Central memory CD8-positive, alpha-beta T cell (primary cell): ENCODE results near the gene TTC33.

Source experiments
- ATAC-seq: fragments of 150-1000 bp; cut with Tn5 transposase; replicated peaks from 2 replicates; pipeline ENCODE4 v1.10.0; 2022; ENCODE audit warnings: mild to moderate bottlenecking, moderate FRiP score, moderate number of reproducible peaks; ENCODE audit not compliant: poor library complexity, severe bottlenecking; ENCODE audit errors: extremely low read depth
- DNase-seq, 2 donors: peaks; one replicate each; pipeline ENCODE4 v3.0.0; 2021; ENCODE audit warnings: low spot score in 2 of 2
- H3K27ac Mint-ChIP-seq: one replicate; pipeline ENCODE4 v1.8.0; 2022; ENCODE audit warnings: low read depth, mild to moderate bottlenecking, moderate library complexity, mixed read lengths
- H3K27me3 Mint-ChIP-seq: one replicate; pipeline ENCODE4 v1.8.0; 2022; ENCODE audit warnings: mixed read lengths
- H3K36me3 Mint-ChIP-seq: one replicate; pipeline ENCODE4 v1.8.0; 2022; ENCODE audit warnings: mild to moderate bottlenecking, moderate library complexity, mixed read lengths; ENCODE audit not compliant: insufficient read depth
- H3K4me1 Mint-ChIP-seq: one replicate; pipeline ENCODE4 v1.8.0; 2022; ENCODE audit warnings: mixed read lengths
- H3K4me3 Mint-ChIP-seq: one replicate; pipeline ENCODE4 v1.8.0; 2022; ENCODE audit warnings: mild to moderate bottlenecking, moderate library complexity, mixed read lengths
- H3K9me3 Mint-ChIP-seq: one replicate; pipeline ENCODE4 v1.8.0; 2022; ENCODE audit warnings: mixed read lengths

The TTC33 gene

DNA sequence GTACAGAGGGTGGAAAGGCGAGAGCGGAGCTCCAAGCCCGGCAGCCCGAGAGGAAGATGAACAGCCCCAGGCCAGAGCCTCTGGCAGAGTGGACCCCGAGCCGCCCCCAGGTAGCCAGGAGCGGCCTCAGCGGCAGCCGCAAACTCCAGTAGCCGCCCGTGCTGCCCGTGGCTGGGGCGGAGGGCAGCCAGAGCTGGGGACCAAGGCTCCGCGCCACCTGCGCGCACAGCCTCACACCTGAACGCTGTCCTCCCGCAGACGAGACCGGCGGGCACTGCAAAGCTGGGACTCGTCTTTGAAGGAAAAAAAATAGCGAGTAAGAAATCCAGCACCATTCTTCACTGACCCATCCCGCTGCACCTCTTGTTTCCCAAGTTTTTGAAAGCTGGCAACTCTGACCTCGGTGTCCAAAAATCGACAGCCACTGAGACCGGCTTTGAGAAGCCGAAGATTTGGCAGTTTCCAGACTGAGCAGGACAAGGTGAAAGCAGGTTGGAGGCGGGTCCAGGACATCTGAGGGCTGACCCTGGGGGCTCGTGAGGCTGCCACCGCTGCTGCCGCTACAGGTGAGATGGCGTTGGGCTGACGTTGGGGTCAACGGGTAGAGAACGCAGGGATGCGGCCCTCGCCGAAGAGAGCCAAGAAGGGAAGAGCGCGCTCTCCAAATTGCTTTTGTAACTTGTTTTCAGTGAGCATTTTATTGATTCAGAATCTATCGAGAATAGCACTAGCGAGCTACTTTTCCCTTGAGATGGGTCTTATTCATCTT is 75.7 kb downstream of the TTC33 start, which contains the start of gene PTGER4:
TSS of gene PTGER4 (plus strand) at position 3 of the 769 bp plus-strand sequence. CDS start 1,079 bp downstream, outside the sequence.
- Mint-ChIP-seq H3K4me3 (peak within 1 kb of the TSS; percentile 99), H3K36me3 (peaks cover 42% of the 10 kb centered on the region), H3K4me1 (peaks cover 89% of the 10 kb centered on the region), H3K27me3 (no peaks in the 10 kb centered on the region), H3K27ac (peak within 1 kb of the TSS; percentile 100), H3K9me3 (no peaks in the 10 kb centered on the region)
- ATAC-seq (peak; percentile 3), DNase-seq (peak; percentile 34 to 35)

DNA sequence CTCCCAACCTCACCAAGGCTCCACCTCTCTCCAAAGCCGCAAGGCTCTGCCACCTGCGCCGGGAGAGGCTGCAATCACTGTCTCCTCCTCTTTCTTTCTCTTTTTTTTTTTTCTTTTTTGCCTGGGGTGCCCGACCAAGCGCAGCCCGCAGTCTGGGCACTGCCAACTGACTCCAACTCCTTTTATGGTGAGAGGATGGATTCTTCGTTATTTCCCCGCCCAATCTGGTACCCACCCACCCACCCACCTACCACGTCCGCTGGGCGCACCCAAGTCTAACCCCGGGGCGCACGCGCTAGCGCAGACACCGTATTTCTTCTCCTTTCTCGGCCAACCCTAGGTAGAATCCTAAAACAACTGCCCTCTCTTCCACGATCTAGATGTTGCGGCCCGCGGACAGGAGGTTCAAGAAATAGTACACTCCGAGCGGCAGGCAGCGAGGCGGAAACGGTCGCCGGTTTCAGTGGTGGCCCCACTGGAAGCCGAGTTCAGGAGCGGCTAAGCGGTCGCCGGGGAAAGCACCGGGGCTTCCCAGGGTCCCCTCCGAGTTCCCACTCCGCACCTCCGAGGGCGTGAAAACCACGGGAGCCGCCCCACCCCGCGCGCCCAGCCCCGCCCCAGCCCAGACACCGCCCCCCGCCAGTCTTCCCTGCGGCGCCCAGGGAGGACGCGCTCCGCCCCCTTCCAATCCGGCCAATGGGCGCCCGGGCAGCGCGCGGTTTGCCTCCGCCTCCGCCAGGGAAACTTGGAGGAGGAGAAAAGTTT is 76.4 kb downstream of the TTC33 start:
- peak; percentile 47 for ATAC-seq
- Mint-ChIP-seq H3K36me3 (peaks cover 41% of the 10 kb centered on the region), H3K4me1 (peaks cover 84% of the 10 kb centered on the region), H3K27me3 (no peaks in the 10 kb centered on the region), H3K27ac (peak overlapping the region; percentile 100), H3K9me3 (no peaks in the 10 kb centered on the region), H3K4me3 (peak overlapping the region; percentile 99)
- DNase-seq = peak; percentile 77 to 79

DNA sequence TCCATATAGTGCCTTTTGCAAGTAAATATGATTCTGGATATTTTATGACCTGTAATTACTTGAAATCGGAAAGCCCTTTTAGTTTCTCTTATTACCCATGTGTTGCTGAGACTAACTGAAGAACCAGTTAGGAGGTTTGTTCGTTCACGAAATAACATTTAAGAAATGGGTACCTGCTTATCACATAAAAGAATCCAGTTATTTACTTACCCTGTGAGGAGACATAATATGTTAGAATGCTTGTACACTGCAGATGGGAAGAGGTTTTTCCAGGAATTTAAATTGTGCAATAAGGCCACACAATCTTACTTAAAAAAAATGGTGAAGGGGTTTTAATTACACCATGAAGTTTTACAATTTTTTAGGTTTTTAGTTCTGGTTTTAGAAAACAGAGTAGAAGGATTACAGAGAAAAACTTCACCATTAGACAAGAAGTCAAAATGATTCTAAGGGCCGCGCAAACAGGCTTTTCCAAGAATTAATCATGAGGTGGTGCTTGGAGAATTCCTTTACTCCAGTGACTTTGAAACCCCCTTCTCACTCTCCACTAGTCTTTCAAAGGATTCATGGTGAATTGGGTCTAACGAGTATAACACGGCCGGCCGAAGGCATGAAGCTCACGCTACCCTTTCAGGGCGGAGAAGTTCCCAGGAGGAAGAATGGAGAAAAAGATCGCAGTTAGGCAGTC is 77.2 kb downstream of the TTC33 start:
- H3K36me3 Mint-ChIP-seq = peaks cover 41% of the 10 kb centered on the region
- DNase-seq (no peak), ATAC-seq (no peak)
- peak overlapping the region; percentile 99 for H3K4me3 Mint-ChIP-seq
- H3K4me1 Mint-ChIP-seq = peaks cover 76% of the 10 kb centered on the region
- H3K27me3 Mint-ChIP-seq = no peaks in the 10 kb centered on the region
- peak overlapping the region; percentile 100 for H3K27ac Mint-ChIP-seq
- H3K9me3 Mint-ChIP-seq = no peaks in the 10 kb centered on the region

DNA sequence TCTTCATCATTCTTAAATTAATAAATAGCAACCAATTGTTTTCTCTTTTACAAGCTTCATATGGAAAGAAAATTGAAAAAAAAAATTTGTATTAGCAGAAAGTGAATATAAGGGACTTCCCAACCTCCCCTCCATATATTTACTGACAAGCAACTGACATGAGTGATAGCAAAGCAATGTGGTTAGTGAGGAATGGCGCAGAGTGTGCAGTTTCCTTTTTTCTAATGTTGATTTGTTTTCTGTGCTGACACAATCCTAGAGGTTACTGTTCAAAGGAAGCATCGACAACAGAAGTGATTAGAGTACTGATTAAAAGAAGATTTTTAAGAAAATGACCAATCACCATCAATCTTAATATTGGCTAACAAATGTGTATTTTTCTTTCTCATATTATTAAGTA is 77.7 kb downstream of the TTC33 start:
- Mint-ChIP-seq H3K27me3 (no peaks in the 10 kb centered on the region), H3K9me3 (no peaks in the 10 kb centered on the region), H3K36me3 (peaks cover 39% of the 10 kb centered on the region), H3K4me3 (peak overlapping the region; percentile 99), H3K27ac (peak overlapping the region; percentile 100), H3K4me1 (peaks cover 75% of the 10 kb centered on the region)
- ATAC-seq (no peak), DNase-seq (no peak)

DNA sequence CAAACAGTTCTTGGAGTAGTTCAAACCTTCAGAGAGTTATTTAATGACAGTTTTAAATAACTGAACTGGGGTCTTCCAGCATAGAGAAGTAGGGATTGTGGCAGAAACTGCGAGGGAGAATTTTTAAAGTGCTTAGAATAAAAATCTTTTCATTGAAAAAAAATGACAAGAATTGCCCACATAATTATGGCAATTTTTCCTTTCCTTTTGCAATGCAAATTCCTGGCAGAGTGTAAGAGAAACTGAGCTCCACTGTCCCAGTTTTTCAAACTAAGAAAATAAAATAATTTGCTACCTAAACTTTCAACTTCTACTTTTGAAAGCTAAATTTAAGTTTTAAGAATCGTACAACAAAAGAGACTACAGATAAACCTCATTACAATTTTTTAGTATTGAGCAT is 78.3 kb downstream of the TTC33 start:
- Mint-ChIP-seq H3K9me3 (no peaks in the 10 kb centered on the region), H3K27me3 (no peaks in the 10 kb centered on the region), H3K27ac (peak overlapping the region; percentile 67), H3K36me3 (peaks cover 38% of the 10 kb centered on the region), H3K4me3 (peak overlapping the region; percentile 42), H3K4me1 (peaks cover 75% of the 10 kb centered on the region)
- no peak for ATAC-seq
- no peak for DNase-seq

DNA sequence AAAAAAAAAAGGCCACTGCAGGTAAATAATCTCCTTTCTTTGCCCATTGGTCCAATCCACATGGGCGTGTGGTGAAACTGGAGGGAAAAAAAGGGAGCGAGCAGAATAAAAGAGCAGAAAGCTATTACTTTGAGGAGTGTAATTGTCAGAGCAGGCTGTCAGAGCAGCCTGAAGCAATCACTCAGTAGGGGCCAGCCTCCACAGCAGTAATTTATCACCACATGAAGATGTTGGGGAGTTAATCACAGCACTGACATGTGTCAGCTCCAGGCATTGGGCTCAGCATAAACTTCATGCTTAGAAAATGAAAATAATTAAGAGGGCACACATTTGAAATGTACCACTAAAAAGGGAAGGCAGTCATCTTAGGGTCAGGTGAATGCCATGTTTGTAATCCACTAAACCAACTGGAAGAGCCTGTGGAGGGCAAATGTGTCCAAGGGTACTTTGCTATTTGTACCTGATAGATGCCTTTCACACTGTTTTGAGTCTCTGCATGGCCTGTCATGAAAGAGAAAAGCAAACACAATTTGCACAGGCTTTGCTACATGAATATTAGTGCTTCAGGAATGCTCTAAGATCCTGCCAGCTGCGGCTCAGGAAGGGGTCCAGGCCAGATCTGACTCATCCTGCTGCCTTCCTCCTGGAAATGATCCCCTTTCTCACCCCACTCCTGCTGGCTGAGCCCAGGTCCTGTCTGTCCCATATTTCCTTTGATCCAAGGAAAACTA is 79.0 kb downstream of the TTC33 start:
- Mint-ChIP-seq H3K36me3 (peaks cover 31% of the 10 kb centered on the region), H3K9me3 (no peaks in the 10 kb centered on the region), H3K4me1 (peaks cover 71% of the 10 kb centered on the region), H3K4me3 (peak overlapping the region; percentile 42), H3K27ac (peak overlapping the region; percentile 67), H3K27me3 (no peaks in the 10 kb centered on the region)
- DNase-seq = no peak
- no peak for ATAC-seq

DNA sequence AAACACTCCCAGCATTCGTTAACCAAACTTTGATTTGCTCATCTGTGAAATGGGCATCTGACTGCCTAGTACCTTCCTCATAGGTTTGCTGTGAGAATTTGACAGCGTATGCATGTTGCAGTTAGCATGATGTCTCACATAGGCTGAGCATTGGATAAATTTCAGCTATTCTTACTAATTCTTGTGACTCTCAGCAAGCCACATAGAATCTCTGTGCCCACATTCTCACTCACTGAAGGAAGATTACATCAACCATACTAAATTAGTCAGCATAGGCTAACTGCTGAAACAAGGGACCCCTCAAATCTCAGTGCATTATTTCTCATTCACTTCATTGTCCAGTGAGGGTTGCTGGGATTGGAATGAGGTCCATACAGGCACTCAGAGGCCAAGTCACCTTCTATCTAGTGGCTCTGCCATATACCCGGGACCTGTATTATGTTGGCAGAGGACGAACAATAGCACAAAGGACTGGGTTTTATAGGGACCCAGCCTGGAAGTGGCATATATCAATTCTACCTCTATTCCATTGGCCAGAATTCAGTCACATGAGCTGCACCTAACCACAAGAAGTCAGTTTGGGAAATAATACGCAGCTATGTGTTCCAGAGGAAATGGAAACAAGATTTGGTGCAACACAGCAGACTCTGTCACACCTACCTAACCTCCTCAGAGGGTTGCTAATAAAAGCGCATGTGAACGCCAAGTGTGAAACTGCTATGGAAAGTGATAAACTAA is 80.2 kb downstream of the TTC33 start:
- H3K9me3 Mint-ChIP-seq = no peaks in the 10 kb centered on the region

DNA sequence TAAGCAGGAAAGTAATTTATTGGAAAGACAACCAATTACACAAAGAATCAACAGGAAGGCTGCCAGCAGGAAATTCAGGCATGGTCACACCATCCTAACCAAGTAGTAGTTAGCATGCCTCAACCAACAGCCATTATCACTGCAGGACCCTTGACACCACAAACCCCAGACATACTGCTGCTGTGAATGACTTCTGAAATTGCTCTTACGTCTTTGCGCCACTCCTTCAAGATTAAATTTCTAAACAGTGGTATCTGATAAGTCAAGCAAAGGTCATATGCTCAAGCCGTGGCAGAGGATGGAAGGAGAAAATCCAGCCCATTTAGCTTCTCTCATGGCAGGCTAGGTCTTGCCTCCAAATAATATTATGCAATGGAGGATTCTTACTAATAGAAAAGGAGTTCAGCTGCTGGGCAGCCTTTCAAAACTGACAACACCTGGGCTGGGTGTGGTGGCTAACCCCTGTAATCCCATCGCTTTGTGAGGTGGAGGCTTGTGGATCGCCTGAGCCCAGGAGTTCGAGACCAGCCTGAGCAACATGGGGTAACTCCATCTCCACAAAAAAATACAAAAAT is 81.0 kb downstream of the TTC33 start:
- Mint-ChIP-seq H3K9me3 (no peaks in the 10 kb centered on the region), H3K4me1 (peaks cover 63% of the 10 kb centered on the region), H3K4me3 (no peak overlapping the region), H3K36me3 (peaks cover 12% of the 10 kb centered on the region), H3K27ac (no peak overlapping the region), H3K27me3 (no peaks in the 10 kb centered on the region)
- no peak for DNase-seq
- no peak for ATAC-seq

More for the DNA sequence above, 80.2 kb downstream of the TTC33 start:
- H3K36me3 Mint-ChIP-seq = peaks cover 19% of the 10 kb centered on the region
- H3K27me3 Mint-ChIP-seq = no peaks in the 10 kb centered on the region
- ATAC-seq (peak; percentile 31), DNase-seq (peak in 1 of 2 donors; percentile 37)
- H3K4me3 Mint-ChIP-seq = peak overlapping the region; percentile 23
- H3K4me1 Mint-ChIP-seq = peaks cover 63% of the 10 kb centered on the region
- H3K27ac Mint-ChIP-seq = peak overlapping the region; percentile 67

DNA sequence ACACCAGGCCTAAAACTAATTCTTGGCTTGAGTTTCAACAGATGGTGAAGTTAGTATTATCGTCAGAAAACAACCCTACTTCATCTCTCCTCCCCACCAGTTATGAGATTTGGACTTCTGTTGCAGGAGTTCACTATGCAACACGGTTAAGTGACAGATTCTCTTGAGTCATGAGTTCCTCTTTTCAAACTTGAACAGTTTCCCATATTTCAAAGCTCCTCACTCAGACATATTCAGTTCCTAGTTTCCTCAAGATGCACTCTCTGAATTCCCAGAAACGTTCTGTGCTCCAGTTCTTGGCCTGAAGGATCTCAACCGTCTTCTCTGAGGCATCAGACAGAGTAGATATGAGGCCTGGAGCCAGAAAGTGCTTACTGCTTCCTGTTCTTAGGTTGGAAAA is 83.3 kb downstream of the TTC33 start:
- Mint-ChIP-seq H3K4me3 (no peak overlapping the region), H3K27me3 (no peaks in the 10 kb centered on the region), H3K27ac (peak overlapping the region; percentile 25), H3K4me1 (peaks cover 48% of the 10 kb centered on the region), H3K9me3 (no peaks in the 10 kb centered on the region), H3K36me3 (no peaks in the 10 kb centered on the region)
- ATAC-seq (no peak), DNase-seq (no peak)

DNA sequence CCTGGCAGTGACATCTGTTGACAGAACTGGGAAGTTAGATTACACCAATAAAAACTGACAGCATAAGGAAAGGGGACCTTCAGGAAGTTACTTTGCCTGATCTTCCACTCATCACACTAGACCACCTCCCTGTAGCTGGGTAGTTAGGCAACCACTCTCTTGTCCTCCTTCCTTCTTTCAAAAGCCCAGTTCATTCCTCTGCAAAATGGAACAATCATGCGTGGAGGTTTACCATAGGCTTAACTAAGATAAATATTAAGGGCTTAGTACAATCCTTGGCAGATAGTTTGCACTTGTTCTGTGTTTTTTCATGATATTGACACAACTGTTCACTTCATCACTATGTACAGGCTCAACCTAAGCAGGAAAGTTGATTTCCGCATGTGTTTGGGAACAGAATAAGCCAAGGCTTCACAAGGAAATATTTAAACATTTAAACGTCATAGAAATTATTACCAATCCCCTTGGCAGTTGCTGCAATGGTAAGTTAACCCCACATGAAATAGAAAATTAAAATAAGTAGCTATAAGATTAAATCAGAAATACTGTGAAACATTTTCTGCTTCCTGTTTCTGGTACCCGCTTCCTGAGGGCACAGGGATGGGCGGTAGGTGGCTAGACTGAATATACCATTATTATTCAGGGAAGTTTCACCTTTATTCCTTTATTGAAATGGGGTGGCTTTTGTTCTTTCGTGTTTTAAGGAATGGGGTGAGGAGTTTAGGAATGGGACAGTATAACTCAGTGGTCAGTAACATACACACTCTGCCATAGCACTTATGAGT is 86.0 kb downstream of the TTC33 start:
- Mint-ChIP-seq H3K27me3 (no peaks in the 10 kb centered on the region), H3K4me3 (no peak overlapping the region), H3K36me3 (no peaks in the 10 kb centered on the region), H3K4me1 (peaks cover 27% of the 10 kb centered on the region), H3K27ac (no peak overlapping the region), H3K9me3 (no peaks in the 10 kb centered on the region)
- no peak for ATAC-seq
- DNase-seq = no peak

DNA sequence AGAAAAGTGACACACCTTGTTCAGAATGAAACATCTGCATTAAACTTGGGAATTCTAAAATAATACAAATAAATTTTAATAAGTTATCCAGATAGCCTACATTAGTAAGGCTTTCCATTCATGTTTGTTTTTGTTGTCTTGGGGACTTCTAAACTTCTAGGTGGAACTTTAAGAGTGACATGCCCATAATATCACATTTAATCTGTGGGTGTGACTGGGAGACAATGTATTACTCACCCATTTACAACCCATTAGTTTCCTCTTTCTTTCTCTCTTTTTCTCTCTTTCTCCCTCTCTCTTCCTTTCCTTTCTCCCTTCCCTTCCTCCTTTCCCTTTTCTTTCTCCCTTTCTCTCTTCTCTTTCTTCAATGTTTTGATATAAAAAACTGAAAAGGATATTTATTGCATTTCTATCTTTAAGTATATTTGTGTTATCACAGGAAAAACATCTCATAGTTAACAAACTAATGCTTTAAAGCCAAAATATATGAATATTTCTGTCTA is 88.5 kb downstream of the TTC33 start:
- DNase-seq = no peak
- H3K27ac Mint-ChIP-seq = no peak overlapping the region
- no peaks in the 10 kb centered on the region for H3K9me3 Mint-ChIP-seq
- H3K36me3 Mint-ChIP-seq = no peaks in the 10 kb centered on the region
- no peak for ATAC-seq
- no peaks in the 10 kb centered on the region for H3K27me3 Mint-ChIP-seq
- H3K4me1 Mint-ChIP-seq = peaks cover 14% of the 10 kb centered on the region
- H3K4me3 Mint-ChIP-seq = no peak overlapping the region
